HCT116 (cell line): ENCODE results near the gene KRTAP12-4. TPM values are rescaled to one million over a fixed set of nuclear protein-coding genes. Genes with fewer than 3 reads are reported as not detected.

ENCODE experiments used
- ATAC-seq: fragments of 200-7000 bp; cut with Tn5 transposase; 2 replicates; pipeline ENCODE4 v1.9.1; 2020; ENCODE audit warnings: mild to moderate bottlenecking, moderate library complexity
- BruUV-seq: library from RNA; stranded (reverse); fragments of 400-500 nt; replicated peaks from 2 replicates; lab custom pipeline; 2021; lab: Mats Ljungman, UMichigan
- CTCF ChIA-PET: fragments of 300-600 bp; sonication (Branson Sonifier 250); formaldehyde crosslinking; loops from one replicate; lab custom pipeline; 2021; ENCODE audit warnings: antibody characterized with exemption; lab: Charles Lee
- POLR2A ChIA-PET: fragments of 300-600, 350-600 bp; sonication (Branson Sonifier 250); formaldehyde crosslinking; loops from one replicate; lab custom pipeline; 2021; ENCODE audit warnings: antibody characterized with exemption; lab: Charles Lee
- RAD21 ChIA-PET, 2 experiments: fragments of 300-600 bp; sonication (Branson Sonifier 250); formaldehyde crosslinking; loops; one replicate each; lab custom pipeline; 2023; ENCODE audit warnings: low total read pairs in 2 of 2; ENCODE audit not compliant: uncharacterized antibody in 2 of 2, unreplicated experiment in 2 of 2, low non-redundant PET in 1 of 2; lab: Charles Lee
- DNase-seq: peaks from one replicate; pipeline ENCODE4 v3.0.0-alpha.2; 2010; ENCODE audit warnings: low read depth, low spot score
- H2AFZ ChIP-seq: fragments of 200-600 bp; shearing (Covaris generic), sonication (generic); 2 replicates; pipeline ENCODE4 v1.6.1; 2017; ENCODE audit warnings: low read depth, mixed run types, mixed read lengths, antibody characterized with exemption, low read length; ENCODE audit not compliant: poor library complexity, severe bottlenecking
- H3K27ac ChIP-seq: 2 replicates; pipeline ENCODE4 v1.5.1; 2012; ENCODE audit warnings: low read depth, low read length
- H3K27me3 ChIP-seq: fragments of 200-600 bp; sonication (generic); 2 replicates; pipeline ENCODE4 v1.6.1; 2016; ENCODE audit warnings: mixed run types, low read length, mixed read lengths; ENCODE audit not compliant: insufficient read depth
- H3K36me3 ChIP-seq, 2 experiments: fragments of 200-500 bp in 1 of 2; fragments of 200-600 bp in 1 of 2; sonication (Bioruptor generic) in 1 of 2; sonication (generic) in 1 of 2; 2 replicates each; pipeline versions ENCODE4 v1.5.1 to v1.6.1; 2014 to 2016; ENCODE audit warnings: low read length in 2 of 2, inconsistent platforms in 1 of 2, mixed read lengths in 1 of 2, mixed run types in 1 of 2; ENCODE audit not compliant: insufficient read depth in 2 of 2, control insufficient read depth in 1 of 2
- H3K4me1 ChIP-seq, 2 experiments: fragments of 200-600 bp in 1 of 2; sonication (generic) in 1 of 2; 2 replicates each; pipeline versions ENCODE4 v1.5.1 to v1.6.1; 2012 to 2017; ENCODE audit warnings: low read length in 2 of 2, inconsistent platforms in 1 of 2, mild to moderate bottlenecking in 1 of 2, mixed read lengths in 1 of 2, mixed run types in 1 of 2, moderate library complexity in 1 of 2; ENCODE audit not compliant: insufficient read depth in 2 of 2, control insufficient read depth in 1 of 2
- H3K4me2 ChIP-seq: fragments of 200-600 bp; sonication (generic); 2 replicates; pipeline ENCODE4 v1.6.1; 2017; ENCODE audit warnings: mixed run types, low read length, mixed read lengths
- H3K4me3 ChIP-seq, 2 experiments: fragments of 200-600 bp in 1 of 2; sonication (generic) in 1 of 2; replicated peaks in 1 of 2; 2 replicates each; pipeline ENCODE4 v1.5.1; 2011 to 2016; ENCODE audit warnings: low read length in 2 of 2, control low read depth in 1 of 2, low read depth in 1 of 2, mild to moderate bottlenecking in 1 of 2, mixed read lengths in 1 of 2, mixed run types in 1 of 2
- H3K79me2 ChIP-seq: fragments of 200-600 bp; sonication (generic); 2 replicates; pipeline ENCODE4 v1.6.1; 2017; ENCODE audit warnings: mild to moderate bottlenecking, mixed run types, low read length, moderate library complexity, mixed read lengths; ENCODE audit not compliant: insufficient read depth
- H3K9ac ChIP-seq: fragments of 200-600 bp; sonication (generic); 2 replicates; pipeline ENCODE4 v1.6.1; 2016; ENCODE audit warnings: low read length, mixed read lengths
- H3K9me2 ChIP-seq: fragments of 200-600 bp; sonication (generic), shearing (Covaris generic); 2 replicates; pipeline ENCODE4 v1.6.1; 2017; ENCODE audit warnings: mixed run types, mild to moderate bottlenecking, moderate library complexity; ENCODE audit not compliant: insufficient read depth
- H3K9me3 ChIP-seq, 2 experiments: fragments of 200-500 bp in 1 of 2; fragments of 200-600 bp in 1 of 2; sonication (Bioruptor generic) in 1 of 2; sonication (generic) in 1 of 2; 2 replicates each; pipeline ENCODE4 v1.6.1; 2014 to 2017; ENCODE audit warnings: low read length in 2 of 2, mixed read lengths in 2 of 2, inconsistent platforms in 1 of 2, low read depth in 1 of 2, mild to moderate bottlenecking in 1 of 2, mixed run types in 1 of 2, moderate library complexity in 1 of 2; ENCODE audit not compliant: control insufficient read depth in 1 of 2, insufficient read depth in 1 of 2
- H4K20me1 ChIP-seq: fragments of 200-600 bp; sonication (generic), shearing (Covaris generic); 2 replicates; pipeline ENCODE4 v1.6.1; 2017; ENCODE audit warnings: mixed run types, mild to moderate bottlenecking, moderate library complexity; ENCODE audit not compliant: insufficient read depth
- ATF3 ChIP-seq: IDR thresholded peaks from 2 replicates; pipeline ENCODE4 v1.6.1; 2012
- CBX3 ChIP-seq: IDR thresholded peaks from 2 replicates; pipeline ENCODE4 v1.6.1; 2012; ENCODE audit warnings: low read depth
- CTCF ChIP-seq, 3 experiments: fragments of 200-600 bp in 1 of 3; sonication (generic) in 1 of 3; IDR thresholded peaks in 2 of 3; conservative IDR thresholded peaks in 1 of 3; 2 replicates each; pipeline ENCODE4 v1.5.1; 2012 to 2017; ENCODE audit warnings: low read depth in 2 of 3, low read length in 2 of 3, antibody characterized with exemption in 1 of 3, borderline replicate concordance in 1 of 3, control low read depth in 1 of 3, mild to moderate bottlenecking in 1 of 3, mixed read lengths in 1 of 3, mixed run types in 1 of 3, moderate library complexity in 1 of 3; ENCODE audit not compliant: insufficient read depth in 1 of 3
- EGR1 ChIP-seq: IDR thresholded peaks from 2 replicates; pipeline ENCODE4 v1.6.1; 2012; ENCODE audit warnings: low read depth
- EZH2phosphoT487 ChIP-seq: fragments of 200-600 bp; IDR thresholded peaks from 2 replicates; pipeline ENCODE4 v1.6.1; 2018; ENCODE audit warnings: antibody characterized with exemption, borderline replicate concordance
- FOSL1 ChIP-seq: IDR thresholded peaks from 2 replicates; pipeline ENCODE4 v1.6.1; 2012; ENCODE audit warnings: low read depth
- JUND ChIP-seq: IDR thresholded peaks from 2 replicates; pipeline ENCODE4 v1.6.1; 2012
- SRF ChIP-seq: IDR thresholded peaks from 2 replicates; pipeline ENCODE4 v1.6.1; 2012; ENCODE audit warnings: low read depth
- ZBTB33 ChIP-seq: IDR thresholded peaks from 2 replicates; pipeline ENCODE4 v1.6.1; 2011; ENCODE audit warnings: mild to moderate bottlenecking, low read length, moderate library complexity; ENCODE audit not compliant: insufficient replicate concordance; ENCODE audit errors: extremely low read depth
- ZFX ChIP-seq: fragments of 450-650 bp; IDR thresholded peaks from 2 replicates; pipeline ENCODE4 v1.6.1; 2017
- intact Hi-C: fragments of 100-400 bp; cut with micrococcal nuclease; formaldehyde crosslinking; loops from 2 replicates; pipeline ENCODE4 v1.10.0; 2022
- total RNA-seq: library from RNA; stranded (reverse); gene quantifications from one replicate; pipeline ENCODE4 v1.2.1, GENCODE V29; 2021; ENCODE audit not compliant: unreplicated experiment

KRTAP12-4 gene
- total RNA-seq, 1 experiment from 2014 or later, result not detected

- no peak for DNase-seq
- POLR2A ChIA-PET, result no interaction called here
- Histone ChIP-seq H3K79me2 (no peaks in the 10 kb centered on the region), H3K4me1 (no peaks in the 10 kb centered on the region), H3K9me3 (no peaks in the 10 kb centered on the region), H3K9me2 (no peaks in the 10 kb centered on the region), H3K4me2 (no peak within 1 kb of the TSS), H3K9ac (no peak within 1 kb of the TSS), H2AFZ (no peak within 1 kb of the TSS), H3K36me3 (no peaks in the 10 kb centered on the region), H4K20me1 (no peaks in the 10 kb centered on the region), H3K27ac (no peak within 1 kb of the TSS), H3K27me3 (peaks cover 6% of the 10 kb centered on the region; the same call in 1 of the 2 replicates), H3K4me3 (no peak within 1 kb of the TSS)
- CTCF ChIA-PET, result no interaction called here
- no peak for ATAC-seq
- intact Hi-C loops, result no loop called here
- BruUV-seq, result no TSS peak
- RAD21 ChIA-PET, result no interaction called here
- TF ChIP-seq JUND (no peak), FOSL1 (no peak), EGR1 (no peak), SRF (no peak), ZFX (no peak)
Observed at GRCh38 chr21:44637018-44637850, 17.2 kb downstream of the KRTAP12-4 start, which contains the start of gene KRTAP10-10. TSS of gene KRTAP10-10 (plus strand) at chr21:44637356. CDS start at chr21:44637418, 62 bp downstream.

GRCh38 chr21:44636209-44637017 lies 18.0 kb downstream of the KRTAP12-4 start:
- Histone ChIP-seq H3K9ac (no peak overlapping the region), H4K20me1 (no peaks in the 10 kb centered on the region), H3K9me3 (no peaks in the 10 kb centered on the region), H3K4me2 (no peak overlapping the region), H3K27ac (no peak overlapping the region), H3K27me3 (peaks cover 6% of the 10 kb centered on the region; the same call in 1 of the 2 replicates), H3K36me3 (no peaks in the 10 kb centered on the region), H3K9me2 (no peaks in the 10 kb centered on the region), H3K4me3 (no peak overlapping the region), H3K79me2 (no peaks in the 10 kb centered on the region), H2AFZ (no peak overlapping the region), H3K4me1 (no peaks in the 10 kb centered on the region)
- ATAC-seq, result no peak
- no peak for DNase-seq
- intact Hi-C loops, result no loop called here
- ChIA-PET RAD21 (no interaction called here), CTCF (no interaction called here), POLR2A (no interaction called here)
- TF ChIP-seq ZBTB33 (no peak), EZH2phosphoT487 (no peak), CBX3 (no peak), SRF (no peak), FOSL1 (no peak), ATF3 (no peak), CTCF (IDR thresholded peaks at IDR 0.05 in 2 of 3, conservative IDR thresholded peaks at IDR 0.05 in 1 of 3; ENCODE audit: borderline replicate concordance in 1 of 3, insufficient read depth in 1 of 3, low read depth in 2 of 3, low read length in 2 of 3) (no peak)
- BruUV-seq, result no TSS peak
